ENCODE measurements around the gene CEMIP2. TPM values are rescaled to one million over a fixed set of nuclear protein-coding genes. Genes with fewer than 3 reads are reported as not detected.
A peak's percentile ranks its signal among the peaks of the same experiment; 100 is the strongest.

CEMIP2 gene
- total and polyA plus RNA-seq, 2 donors (not counting 3 experiments of a cell fraction or from before 2014, with no cell fraction given), result 41.6 to 44.3 TPM

GRCh38 chr9:71748280-71748743, 20.0 kb downstream of the CEMIP2 start:
- no peak overlapping the region for H3K4me3 ChIP-seq (replicated peaks in 1 of 3; ENCODE audit: insufficient read depth in 1 of 3, low read depth in 1 of 3, low read length in 3 of 3)
- BruUV-seq (replicated peaks), result no TSS peak
- CTCF ChIA-PET, result interaction anchor here (1.4 to 1.5 kb wide), 2 partner anchors 12 to 32 kb away, joined by 5 to 9 read pairs; no protein-coding TSS in a partner anchor
- H3K79me2 ChIP-seq (ENCODE audit: control insufficient read depth, insufficient read depth, low read length), result peaks cover 5% of the 10 kb centered on the region
- no peak overlapping the region for H3K4me2 ChIP-seq (ENCODE audit: insufficient read depth, low read length)
- no peaks in the 10 kb centered on the region for H3K9me3 ChIP-seq (replicated peaks; ENCODE audit: control insufficient read depth, insufficient read depth, low read length)
- H3K9me1 ChIP-seq (replicated peaks; ENCODE audit: control insufficient read depth, extremely low read depth, insufficient read depth, low read length), result no peaks in the 10 kb centered on the region
- DNase-seq (ENCODE audit: low read depth, low spot score) (peak; percentile 87), FAIRE-seq (peak; percentile 80)
- no peaks in the 10 kb centered on the region for H3K27me3 ChIP-seq (ENCODE audit: control insufficient read depth in 2 of 2, insufficient read depth in 2 of 2, low read length in 2 of 2)
- H3K4me1 ChIP-seq (ENCODE audit: control insufficient read depth, extremely low read depth, insufficient read depth, low read length), result peaks cover 14% of the 10 kb centered on the region
- no peak overlapping the region for H3K27ac ChIP-seq (ENCODE audit: insufficient read depth, low read depth, low read length)
- POLR2A ChIA-PET, result no interaction called here
- intact Hi-C loops (cut with micrococcal nuclease), result no loop called here
- no peaks in the 10 kb centered on the region for H3K36me3 ChIP-seq (ENCODE audit: control insufficient read depth in 2 of 2, extremely low read depth in 1 of 2, insufficient read depth in 2 of 2, low read length in 2 of 2)
- TF ChIP-seq FOS (IDR thresholded peaks at IDR 0.05; ENCODE audit: borderline replicate concordance, insufficient read depth, low read length), result peak; percentile 71
- peak; percentile 42 for TF ChIP-seq JUN (IDR thresholded peaks at IDR 0.05; ENCODE audit: borderline replicate concordance, insufficient read depth, insufficient read length, low read depth)
- TF ChIP-seq, protein P1, sequence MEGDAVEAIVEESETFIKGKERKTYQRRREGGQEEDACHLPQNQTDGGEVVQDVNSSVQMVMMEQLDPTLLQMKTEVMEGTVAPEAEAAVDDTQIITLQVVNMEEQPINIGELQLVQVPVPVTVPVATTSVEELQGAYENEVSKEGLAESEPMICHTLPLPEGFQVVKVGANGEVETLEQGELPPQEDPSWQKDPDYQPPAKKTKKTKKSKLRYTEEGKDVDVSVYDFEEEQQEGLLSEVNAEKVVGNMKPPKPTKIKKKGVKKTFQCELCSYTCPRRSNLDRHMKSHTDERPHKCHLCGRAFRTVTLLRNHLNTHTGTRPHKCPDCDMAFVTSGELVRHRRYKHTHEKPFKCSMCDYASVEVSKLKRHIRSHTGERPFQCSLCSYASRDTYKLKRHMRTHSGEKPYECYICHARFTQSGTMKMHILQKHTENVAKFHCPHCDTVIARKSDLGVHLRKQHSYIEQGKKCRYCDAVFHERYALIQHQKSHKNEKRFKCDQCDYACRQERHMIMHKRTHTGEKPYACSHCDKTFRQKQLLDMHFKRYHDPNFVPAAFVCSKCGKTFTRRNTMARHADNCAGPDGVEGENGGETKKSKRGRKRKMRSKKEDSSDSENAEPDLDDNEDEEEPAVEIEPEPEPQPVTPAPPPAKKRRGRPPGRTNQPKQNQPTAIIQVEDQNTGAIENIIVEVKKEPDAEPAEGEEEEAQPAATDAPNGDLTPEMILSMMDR (IDR thresholded peaks at IDR 0.05; ENCODE audit: extremely low read depth in 1 of 2, insufficient read depth in 1 of 2, low read depth in 1 of 2, low read length in 2 of 2), result no peak
- dilution Hi-C loops (cut with MboI; ENCODE audit: extremely low pct_ligation_motif_present, low sequenced_read_pairs), result no loop called here
- H3K9ac ChIP-seq (replicated peaks; ENCODE audit: extremely low read depth, insufficient read depth, low read length), result no peak overlapping the region
- no peak overlapping the region for H2AFZ ChIP-seq (ENCODE audit: low read depth, low read length)
- no peaks in the 10 kb centered on the region for H4K20me1 ChIP-seq (replicated peaks; ENCODE audit: control insufficient read depth, extremely low read depth, insufficient read depth, low read length)

DNA sequence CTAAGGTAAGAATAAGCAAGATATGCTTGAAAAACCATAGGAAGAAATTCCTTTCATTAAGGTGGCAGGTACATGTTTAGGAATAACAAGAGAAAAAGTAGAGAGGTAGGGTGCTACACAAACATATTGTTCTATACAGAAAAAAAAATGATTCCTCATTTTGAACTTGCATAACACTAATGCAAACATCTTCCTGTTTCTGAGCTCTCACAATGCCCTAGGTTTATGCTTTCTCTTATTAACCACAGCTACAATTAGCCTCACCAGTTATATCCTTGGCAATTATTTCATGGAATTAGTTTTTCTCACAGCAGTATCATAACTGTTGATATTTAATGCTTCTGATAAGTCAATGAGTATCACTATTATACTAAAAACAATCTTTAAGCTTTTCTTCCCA, 20.7 kb downstream of the CEMIP2 start:
- no peak overlapping the region for H3K4me3 ChIP-seq (replicated peaks in 1 of 3; ENCODE audit: insufficient read depth in 1 of 3, low read depth in 1 of 3, low read length in 3 of 3)
- no peak overlapping the region for H2AFZ ChIP-seq (ENCODE audit: low read depth, low read length)
- intact Hi-C loops (cut with micrococcal nuclease), result no loop called here
- H3K9ac ChIP-seq (replicated peaks; ENCODE audit: extremely low read depth, insufficient read depth, low read length), result no peak overlapping the region
- DNase-seq (ENCODE audit: low read depth, low spot score) (no peak), FAIRE-seq (no peak)
- H3K4me1 ChIP-seq (ENCODE audit: control insufficient read depth, extremely low read depth, insufficient read depth, low read length), result peaks cover 20% of the 10 kb centered on the region
- no peaks in the 10 kb centered on the region for H4K20me1 ChIP-seq (replicated peaks; ENCODE audit: control insufficient read depth, extremely low read depth, insufficient read depth, low read length)
- no peak overlapping the region for H3K27ac ChIP-seq (ENCODE audit: insufficient read depth, low read depth, low read length)
- TF ChIP-seq FOS (IDR thresholded peaks at IDR 0.05; ENCODE audit: borderline replicate concordance, insufficient read depth, low read length), result no peak
- TF ChIP-seq MYC (IDR thresholded peaks at IDR 0.05; ENCODE audit: low read depth, low read length), result no peak
- no peak for TF ChIP-seq POLR2A (IDR thresholded peaks at IDR 0.05; ENCODE audit: low read depth, low read length)
- TF ChIP-seq, protein P1 (IDR thresholded peaks at IDR 0.05; ENCODE audit: extremely low read depth in 1 of 2, insufficient read depth in 1 of 2, low read depth in 1 of 2, low read length in 2 of 2), result no peak
- TF ChIP-seq, protein P2, sequence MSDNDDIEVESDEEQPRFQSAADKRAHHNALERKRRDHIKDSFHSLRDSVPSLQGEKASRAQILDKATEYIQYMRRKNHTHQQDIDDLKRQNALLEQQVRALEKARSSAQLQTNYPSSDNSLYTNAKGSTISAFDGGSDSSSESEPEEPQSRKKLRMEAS (IDR thresholded peaks at IDR 0.05; ENCODE audit: insufficient read depth, insufficient read length), result no peak
- no peak for TF ChIP-seq JUN (IDR thresholded peaks at IDR 0.05; ENCODE audit: borderline replicate concordance, insufficient read depth, insufficient read length, low read depth)
- no peak for TF ChIP-seq POLR2AphosphoS5 (IDR thresholded peaks at IDR 0.05; ENCODE audit: insufficient read depth, low read depth, low read length)
- no peaks in the 10 kb centered on the region for H3K27me3 ChIP-seq (ENCODE audit: control insufficient read depth in 2 of 2, insufficient read depth in 2 of 2, low read length in 2 of 2)
- no peak overlapping the region for H3K4me2 ChIP-seq (ENCODE audit: insufficient read depth, low read length)
- BruUV-seq (replicated peaks), result no TSS peak
- POLR2A ChIA-PET, result no interaction called here
- CTCF ChIA-PET, result interaction anchor here (1.1 to 1.5 kb wide), 3 partner anchors 12 to 56 kb away, joined by 3 to 9 read pairs (median 5); no protein-coding TSS in a partner anchor
- H3K9me1 ChIP-seq (replicated peaks; ENCODE audit: control insufficient read depth, extremely low read depth, insufficient read depth, low read length), result no peaks in the 10 kb centered on the region
- no peaks in the 10 kb centered on the region for H3K9me3 ChIP-seq (replicated peaks; ENCODE audit: control insufficient read depth, insufficient read depth, low read length)
- no peaks in the 10 kb centered on the region for H3K36me3 ChIP-seq (ENCODE audit: control insufficient read depth in 2 of 2, extremely low read depth in 1 of 2, insufficient read depth in 2 of 2, low read length in 2 of 2)
- peaks cover 5% of the 10 kb centered on the region for H3K79me2 ChIP-seq (ENCODE audit: control insufficient read depth, insufficient read depth, low read length)
- dilution Hi-C loops (cut with MboI; ENCODE audit: extremely low pct_ligation_motif_present, low sequenced_read_pairs), result no loop called here
